Endodermal cell (in vitro differentiated cells): ENCODE data around the gene KRTAP12-4. TPM values are rescaled to one million over a fixed set of nuclear protein-coding genes. Genes with fewer than 3 reads are reported as not detected.
"Not testable (repeated sequence)": the region's sequence is repeated elsewhere in the genome, so short reads cannot be mapped to it uniquely, and the experiment has no call there.

ENCODE experiments used
- DNase-seq: peaks from one replicate; pipeline ENCODE4 v3.0.0-alpha.2; 2017
- H3K27ac ChIP-seq: 2 replicates; pipeline ENCODE4 v1.5.1; 2013; ENCODE audit warnings: mild to moderate bottlenecking, low read depth, low read length, moderate library complexity
- H3K27me3 ChIP-seq: 2 replicates; pipeline ENCODE4 v1.6.1; 2013; ENCODE audit warnings: mild to moderate bottlenecking, low read length, moderate library complexity; ENCODE audit not compliant: insufficient read depth, control insufficient read depth, poor library complexity, severe bottlenecking
- H3K36me3 ChIP-seq: 2 replicates; pipeline ENCODE4 v1.7.0; 2013; ENCODE audit warnings: mild to moderate bottlenecking, low read length, moderate library complexity; ENCODE audit not compliant: control insufficient read depth, insufficient read depth
- H3K4me1 ChIP-seq: one replicate; pipeline ENCODE4 v1.7.0; 2013; ENCODE audit warnings: low read length; ENCODE audit not compliant: control insufficient read depth, insufficient read depth
- H3K4me3 ChIP-seq: 2 replicates; pipeline ENCODE4 v1.5.1; 2013; ENCODE audit warnings: mild to moderate bottlenecking, low read length, moderate library complexity
- H3K9ac ChIP-seq: 2 replicates; pipeline ENCODE4 v1.6.1; 2013; ENCODE audit warnings: mild to moderate bottlenecking, low read length, moderate library complexity; ENCODE audit not compliant: poor library complexity, severe bottlenecking; ENCODE audit errors: extremely low read depth
- H3K9me3 ChIP-seq: 2 replicates; pipeline ENCODE4 v1.6.1; 2013; ENCODE audit warnings: mild to moderate bottlenecking, low read length, moderate library complexity; ENCODE audit not compliant: control insufficient read depth
- H3K27ac Mint-ChIP-seq: 2 replicates; pipeline ENCODE4 v1.8.0; 2020; ENCODE audit warnings: mixed read lengths
- H3K27me3 Mint-ChIP-seq: 2 replicates; pipeline ENCODE4 v1.8.0; 2021; ENCODE audit warnings: mild to moderate bottlenecking, mixed read lengths; ENCODE audit not compliant: insufficient read depth
- H3K36me3 Mint-ChIP-seq: 2 replicates; pipeline ENCODE4 v1.8.0; 2020; ENCODE audit warnings: low read depth, mixed read lengths
- H3K4me1 Mint-ChIP-seq: 2 replicates; pipeline ENCODE4 v1.8.0; 2020; ENCODE audit warnings: mixed read lengths
- H3K4me3 Mint-ChIP-seq: 2 replicates; pipeline ENCODE4 v1.8.0; 2020; ENCODE audit warnings: mild to moderate bottlenecking, moderate library complexity, mixed read lengths
- H3K9me3 Mint-ChIP-seq: 2 replicates; pipeline ENCODE4 v1.8.0; 2020; ENCODE audit warnings: mild to moderate bottlenecking, mixed read lengths
- CTCF ChIP-seq: fragments of 200-600 bp; sonication (generic); conservative IDR thresholded peaks from 2 replicates; pipeline ENCODE4 v1.5.0; 2021; ENCODE audit warnings: antibody characterized with exemption, mild to moderate bottlenecking
- WGBS, 2 experiments: methylation state at CpG; one replicate each; pipeline versions ENCODE4 v1.1.5 to v1.1.7; 2013; ENCODE audit warnings: missing lambda C conversion rate in 2 of 2, mixed read lengths in 1 of 2; ENCODE audit not compliant: insufficient coverage in 1 of 2, insufficient read length in 1 of 2; 5-methylcytosine and 5-hydroxymethylcytosine counted together
- total RNA-seq, 2 donors: library from RNA; stranded (reverse); fragmentation: NEBNext Ultra II Directional in 1 of 2; extraction: Animal tissue kit (Norgen Biotek cat#: 25700) in 1 of 2; gene quantifications; 2 replicates in 1 of 2; 3 replicates in 1 of 2; pipeline ENCODE4 v1.2.1, GENCODE V29; 2021

The KRTAP12-4 gene
- total RNA-seq, 2 donors from 2014 or later, result not detected

GRCh38 chr21:44694776-44695175, 40.3 kb upstream of the KRTAP12-4 start:
- H3K4me1 Mint-ChIP-seq, result peaks cover 43% of the 10 kb centered on the region
- Histone ChIP-seq H3K27ac (no peak overlapping the region), H3K27me3 (no peaks in the 10 kb centered on the region), H3K4me1 (peaks cover 3% of the 10 kb centered on the region), H3K4me3 (no peak overlapping the region), H3K36me3 (no peaks in the 10 kb centered on the region), H3K9ac (no peak overlapping the region), H3K9me3 (peaks cover 21% of the 10 kb centered on the region)
- no peak overlapping the region for H3K4me3 Mint-ChIP-seq
- WGBS, 2 experiments, result 86 to 87% methylated on average over 8 to 11 of the region's 11 CpGs
- no peak for TF ChIP-seq CTCF
- peaks cover 17% of the 10 kb centered on the region for H3K9me3 Mint-ChIP-seq
- H3K27me3 Mint-ChIP-seq, result peaks cover 19% of the 10 kb centered on the region
- peaks cover 4% of the 10 kb centered on the region for H3K36me3 Mint-ChIP-seq
- DNase-seq, result no peak
- no peak overlapping the region for H3K27ac Mint-ChIP-seq

- Mint-ChIP-seq H3K4me1 (peaks cover 38% of the 10 kb centered on the region), H3K27ac (no peak overlapping the region), H3K27me3 (peaks cover 13% of the 10 kb centered on the region), H3K9me3 (peaks cover 17% of the 10 kb centered on the region), H3K4me3 (no peak overlapping the region), H3K36me3 (peaks cover 4% of the 10 kb centered on the region)
- H3K4me1 ChIP-seq, result no peaks in the 10 kb centered on the region
- no peak overlapping the region for H3K9ac ChIP-seq
- 60 to 71% methylated on average over 1 to 2 of the region's 2 CpGs for WGBS, 2 experiments
- H3K4me3 ChIP-seq, result no peak overlapping the region
- H3K9me3 ChIP-seq, result peaks cover 21% of the 10 kb centered on the region
- no peak for TF ChIP-seq CTCF
- H3K27me3 ChIP-seq, result no peaks in the 10 kb centered on the region
- DNase-seq, result no peak
- H3K27ac ChIP-seq, result no peak overlapping the region
- no peaks in the 10 kb centered on the region for H3K36me3 ChIP-seq
Measured at GRCh38 chr21:44692798-44693512, 38.5 kb upstream of the KRTAP12-4 start.

GRCh38 chr21:44691686-44692085, 37.2 kb upstream of the KRTAP12-4 start:
- TF ChIP-seq CTCF, result no peak
- Mint-ChIP-seq H3K4me3 (no peak overlapping the region), H3K27ac (no peak overlapping the region), H3K4me1 (peaks cover 40% of the 10 kb centered on the region), H3K36me3 (peaks cover 4% of the 10 kb centered on the region), H3K9me3 (peaks cover 17% of the 10 kb centered on the region), H3K27me3 (peaks cover 8% of the 10 kb centered on the region)
- H3K27me3 ChIP-seq, result no peaks in the 10 kb centered on the region
- H3K4me1 ChIP-seq, result peaks cover 12% of the 10 kb centered on the region
- DNase-seq, result no peak
- H3K9ac ChIP-seq, result no peak overlapping the region
- 83 to 89% methylated on average over 2 of the region's 2 CpGs for WGBS, 2 experiments
- peaks cover 21% of the 10 kb centered on the region for H3K9me3 ChIP-seq
- no peaks in the 10 kb centered on the region for H3K36me3 ChIP-seq
- no peak overlapping the region for H3K27ac ChIP-seq
- no peak overlapping the region for H3K4me3 ChIP-seq

- H3K27ac Mint-ChIP-seq, H3K36me3 ChIP-seq, H3K4me3 ChIP-seq, H3K27ac ChIP-seq, H3K4me3 Mint-ChIP-seq, H3K36me3 Mint-ChIP-seq, H3K27me3 ChIP-seq, H3K9ac ChIP-seq, DNase-seq: not testable (repeated sequence)
- Histone ChIP-seq H3K9me3 (peaks cover 21% of the 10 kb centered on the region), H3K4me1 (peaks cover 12% of the 10 kb centered on the region)
- Mint-ChIP-seq H3K9me3 (peaks cover 17% of the 10 kb centered on the region), H3K4me1 (peaks cover 41% of the 10 kb centered on the region), H3K27me3 (peaks cover 13% of the 10 kb centered on the region)
- 87 to 94% methylated on average over 3 of the region's 3 CpGs for WGBS, 2 experiments
Measured at GRCh38 chr21:44689740-44690139, 35.3 kb upstream of the KRTAP12-4 start.
